ENCODE measurements around the gene NOLC1. TPM values are rescaled to one million over a fixed set of nuclear protein-coding genes. Genes with fewer than 3 reads are reported as not detected.

Gene NOLC1
- total RNA-seq, 4 donors from 2014 or later, result 52.9 to 66.5 (median 57.2) TPM

DNA sequence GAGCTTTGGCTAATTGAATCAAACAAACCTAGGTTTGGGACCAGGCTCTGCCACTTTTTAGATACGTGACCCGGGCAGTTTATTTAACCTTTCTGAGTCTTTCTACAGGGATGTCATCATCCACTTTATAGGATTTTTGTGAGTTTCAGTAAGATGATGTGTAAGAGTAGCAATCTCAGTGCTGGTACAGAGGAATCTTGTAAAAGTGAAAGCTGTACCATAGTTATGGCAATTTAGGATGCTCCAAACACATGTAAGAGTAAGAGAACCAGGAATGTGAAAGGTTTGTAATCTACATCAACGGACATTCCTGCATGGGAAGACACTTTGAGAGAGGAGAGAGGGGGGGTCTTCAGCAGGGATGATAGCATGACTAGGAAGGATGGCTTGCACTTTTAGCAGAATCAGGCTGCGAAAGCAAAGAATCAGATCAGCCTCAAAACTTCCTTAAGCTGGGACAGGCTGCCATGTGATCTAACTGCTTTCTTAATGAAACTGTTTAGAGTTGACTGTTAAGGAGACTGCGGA lies 968 bp downstream of the NOLC1 start:
- WGBS, 2 donors (ENCODE audit: low coverage in 1 of 2), result 27 to 46% methylated on average over 5 of the region's 5 CpGs
- Histone ChIP-seq H3K9me3 (no peaks in the 10 kb centered on the region), H3K36me3 (peaks cover 0 to 65% of the 10 kb centered on the region in 2 donors), H3K4me3 (peak overlapping the region; percentile 71 to 74), H3K27ac (peak overlapping the region in 3 of 4 donors; percentile 88 to 94 (median 90)), H3K27me3 (no peaks in the 10 kb centered on the region), H3K4me1 (peaks cover 0 to 33% (median 6%) of the 10 kb centered on the region in 3 donors)
- TF ChIP-seq CTCF (IDR thresholded peaks at IDR 0.05), result no peak
- no peak for TF ChIP-seq POLR2AphosphoS5 (IDR thresholded peaks at IDR 0.05)
- no peak for TF ChIP-seq EP300 (IDR thresholded peaks at IDR 0.05)
- TF ChIP-seq POLR2A (IDR thresholded peaks at IDR 0.05), result no peak
- no peak for ATAC-seq

- H3K36me3 ChIP-seq, result peaks cover 3 to 65% of the 10 kb centered on the region in 2 donors
- peaks cover 0 to 33% (median 6%) of the 10 kb centered on the region in 3 donors for H3K4me1 ChIP-seq
- H3K9me3 ChIP-seq, result no peaks in the 10 kb centered on the region
- no peak overlapping the region for H3K27ac ChIP-seq
- WGBS, 2 donors (ENCODE audit: low coverage in 1 of 2), result 92 to 93% methylated on average over 5 to 7 of the region's 11 CpGs
- H3K4me3 ChIP-seq, result no peak overlapping the region
- H3K27me3 ChIP-seq, result no peaks in the 10 kb centered on the region
- no peak for ATAC-seq
- TF ChIP-seq CTCF (IDR thresholded peaks at IDR 0.05) (no peak), POLR2AphosphoS5 (IDR thresholded peaks at IDR 0.05) (no peak), EP300 (IDR thresholded peaks at IDR 0.05) (no peak), POLR2A (IDR thresholded peaks at IDR 0.05) (no peak)
Measured at GRCh38 chr10:102154466-102155116, 2.4 kb downstream of the NOLC1 start.

DNA sequence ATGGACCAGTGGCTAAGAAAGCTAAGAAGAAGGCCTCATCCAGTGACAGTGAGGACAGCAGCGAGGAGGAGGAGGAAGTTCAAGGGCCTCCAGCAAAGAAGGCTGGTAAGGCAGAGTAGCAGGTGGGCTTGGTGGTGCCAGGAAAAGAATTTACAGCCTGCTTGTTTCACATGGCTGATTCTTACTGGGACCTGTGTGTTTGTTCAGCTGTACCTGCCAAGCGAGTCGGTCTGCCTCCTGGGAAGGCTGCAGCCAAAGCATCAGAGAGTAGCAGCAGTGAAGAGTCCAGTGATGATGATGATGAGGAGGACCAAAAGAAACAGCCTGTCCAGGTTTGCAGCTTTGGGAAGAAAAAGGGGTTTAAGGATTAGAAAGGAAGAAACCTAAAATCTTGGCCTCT lies 5.0 kb downstream of the NOLC1 start:
- no peak for ATAC-seq
- no peak overlapping the region for H3K4me3 ChIP-seq
- no peak overlapping the region for H3K27ac ChIP-seq
- no peaks in the 10 kb centered on the region for H3K9me3 ChIP-seq
- peaks cover 19 to 77% of the 10 kb centered on the region in 2 donors for H3K36me3 ChIP-seq
- H3K27me3 ChIP-seq, result no peaks in the 10 kb centered on the region
- no peak for TF ChIP-seq EP300 (IDR thresholded peaks at IDR 0.05)
- TF ChIP-seq POLR2AphosphoS5 (IDR thresholded peaks at IDR 0.05), result no peak
- TF ChIP-seq CTCF (IDR thresholded peaks at IDR 0.05), result no peak
- no peak for TF ChIP-seq POLR2A (IDR thresholded peaks at IDR 0.05)
- peaks cover 0 to 25% (median 6%) of the 10 kb centered on the region in 3 donors for H3K4me1 ChIP-seq
- WGBS, 2 donors (ENCODE audit: low coverage in 1 of 2), result 100% methylated on average over 2 of the region's 3 CpGs; no CpG with 5 or more reads in 1 of the 2 donors

DNA sequence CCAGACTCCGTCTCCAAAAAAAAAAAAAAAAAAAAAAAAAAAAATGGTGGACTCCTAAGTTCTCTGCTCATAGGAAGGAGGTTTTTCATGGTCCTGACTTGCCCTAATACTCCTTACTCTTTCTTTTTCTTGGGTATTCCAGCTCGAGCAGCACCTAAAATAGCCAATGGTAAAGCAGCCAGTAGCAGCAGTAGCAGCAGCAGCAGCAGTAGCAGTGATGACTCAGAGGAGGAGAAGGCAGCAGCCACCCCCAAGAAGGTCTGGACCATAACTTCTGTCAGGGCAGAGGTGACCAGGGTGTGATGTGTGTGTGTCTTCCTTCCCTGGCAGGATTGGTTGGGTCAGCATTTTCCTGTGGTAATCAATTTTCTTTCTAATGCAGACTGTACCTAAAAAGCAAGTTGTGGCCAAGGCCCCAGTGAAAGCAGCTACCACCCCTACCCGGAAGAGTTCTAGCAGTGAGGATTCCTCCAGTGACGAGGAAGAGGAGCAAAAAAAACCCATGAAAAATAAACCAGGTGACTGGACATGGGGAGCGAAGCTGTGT lies 6.9 kb downstream of the NOLC1 start:
- peaks cover 22 to 96% of the 10 kb centered on the region in 2 donors for H3K36me3 ChIP-seq
- no peak for ATAC-seq

More for the DNA sequence above, 6.9 kb downstream of the NOLC1 start:
- no peak overlapping the region for H3K27ac ChIP-seq
- H3K4me3 ChIP-seq, result no peak overlapping the region
- peaks cover 0 to 9% (median 0%) of the 10 kb centered on the region in 3 donors for H3K4me1 ChIP-seq
- no peaks in the 10 kb centered on the region for H3K27me3 ChIP-seq
- 73 to 78% methylated on average over 3 to 5 of the region's 5 CpGs for WGBS, 2 donors (ENCODE audit: low coverage in 1 of 2)
- no peaks in the 10 kb centered on the region for H3K9me3 ChIP-seq
- TF ChIP-seq POLR2A (IDR thresholded peaks at IDR 0.05), result no peak
- no peak for TF ChIP-seq POLR2AphosphoS5 (IDR thresholded peaks at IDR 0.05)
- no peak for TF ChIP-seq CTCF (IDR thresholded peaks at IDR 0.05)
- no peak for TF ChIP-seq EP300 (IDR thresholded peaks at IDR 0.05)

Measured in gastroesophageal sphincter (tissue), 4 donors.